Dermis blood vessel endothelial cell (primary cell): ENCODE results near the gene ZNF285. TPM values are rescaled to one million over a fixed set of nuclear protein-coding genes. Genes with fewer than 3 reads are reported as not detected.
"Not testable (repeated sequence)": the region's sequence is repeated elsewhere in the genome, so short reads cannot be mapped to it uniquely, and the experiment has no call there.

Experiments
- DNase-seq: peaks from one replicate; pipeline ENCODE4 v3.0.0; 2010
- total RNA-seq: library from RNA; depleted of rRNA; stranded (reverse); fragments of >200 nt; gene quantifications from 2 replicates; pipeline ENCODE4 v1.2.3, GENCODE V29; 2014

Gene ZNF285
- 3.2 and 5.8 TPM in 2 replicates for total RNA-seq

- peak; percentile 98 for DNase-seq
Measured at GRCh38 chr19:44401139-44402115, at the start of gene ZNF285. ZNF285 (minus strand) TSS chr19:44401608; CDS start chr19:44397213, 4,395 bp downstream.

DNA sequence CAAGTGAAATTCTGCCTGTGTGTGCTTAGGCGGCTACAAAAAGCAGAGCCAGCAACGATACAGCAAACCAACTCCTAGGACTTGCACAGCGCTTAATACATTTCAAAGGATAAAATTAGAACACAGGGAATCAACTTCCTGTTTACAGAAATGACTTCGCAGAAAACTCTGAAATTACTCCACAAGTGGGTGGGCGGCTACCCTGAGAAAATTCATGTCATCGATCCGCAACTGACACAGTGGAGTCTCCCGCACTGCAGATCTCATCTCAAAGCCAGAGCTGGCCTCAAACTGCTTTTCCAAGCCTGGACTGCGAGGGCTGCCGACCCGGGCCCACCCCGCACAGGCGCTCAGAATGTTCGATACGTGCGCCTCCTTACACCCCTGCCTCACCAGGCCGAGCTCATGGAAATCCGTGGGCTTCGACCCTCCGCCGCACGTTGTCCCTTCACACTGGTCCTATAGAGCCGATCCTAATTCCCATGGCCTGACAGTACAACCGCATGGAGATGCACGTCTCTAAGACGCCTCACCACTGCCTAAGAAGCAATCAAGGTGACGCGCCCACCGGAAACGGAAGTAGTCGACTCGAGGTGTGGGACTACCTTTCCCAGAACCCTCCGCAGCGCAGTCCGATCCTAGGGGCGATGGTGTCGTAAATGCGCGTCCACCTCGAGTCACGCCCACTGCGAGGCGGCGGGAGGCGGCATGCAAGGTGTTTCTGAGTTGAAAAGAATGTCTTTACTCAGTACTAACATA lies 46.7 kb upstream of the ZNF285 start, which contains the start of gene ZNF229:
ZNF229 (minus strand) TSS at position 557 of the 759 bp plus-strand sequence. CDS start 5,625 bp downstream, outside the sequence.
- DNase-seq: peak; percentile 95

- no peak for DNase-seq
Measured at GRCh38 chr19:44438441-44438840, 37.0 kb upstream of the ZNF285 start.

GRCh38 chr19:44435441-44435840 lies 34.0 kb upstream of the ZNF285 start:
- no peak for DNase-seq

- DNase-seq: no peak
Measured at GRCh38 chr19:44430956-44431355, 29.5 kb upstream of the ZNF285 start.

- DNase-seq: not testable (repeated sequence)
Measured at GRCh38 chr19:44415553-44415952, 14.1 kb upstream of the ZNF285 start.

- not testable (repeated sequence) for DNase-seq
Measured at GRCh38 chr19:44389268-44389667, 12.1 kb downstream of the ZNF285 start.

GRCh38 chr19:44374789-44375188 lies 26.6 kb downstream of the ZNF285 start:
- DNase-seq: no peak

DNA sequence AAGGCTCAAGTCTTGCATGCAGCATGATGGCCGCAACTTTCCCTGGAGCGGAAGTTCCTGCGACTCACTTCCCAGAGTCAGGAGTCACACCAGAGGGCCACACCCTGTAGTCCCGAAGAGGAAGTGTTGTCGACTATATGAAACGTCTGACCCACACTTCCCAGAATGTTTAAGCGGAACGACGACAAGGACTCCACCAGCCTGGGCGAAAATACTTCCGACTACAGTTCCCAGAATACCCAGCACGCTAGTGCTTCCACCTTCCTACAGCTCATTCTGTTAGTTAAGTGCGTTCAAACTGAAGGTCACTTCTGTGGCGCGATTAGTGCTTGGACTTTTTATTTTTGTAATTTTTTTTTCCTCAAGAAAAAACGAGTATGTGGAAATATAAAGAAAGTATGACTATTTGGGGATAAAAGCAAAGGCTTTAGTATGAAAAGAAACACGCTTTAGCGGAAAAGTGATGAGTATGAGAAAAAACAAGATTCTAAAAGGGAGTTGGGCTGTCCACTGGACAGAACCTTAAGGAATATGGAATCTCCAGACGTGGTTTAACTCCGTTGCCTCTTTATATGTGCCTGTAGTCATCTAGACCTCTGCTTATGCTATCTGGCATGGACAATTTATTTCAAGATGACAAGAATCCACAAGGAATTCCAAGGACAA lies 29.5 kb downstream of the ZNF285 start:
- no peak for DNase-seq

- DNase-seq: peak; percentile 19
Measured at GRCh38 chr19:44367024-44367423, 34.4 kb downstream of the ZNF285 start.

GRCh38 chr19:44356383-44357111 lies 44.9 kb downstream of the ZNF285 start, which contains the start of gene ZNF112:
ZNF112 (minus strand) TSS chr19:44356680; CDS start chr19:44340539, 16,141 bp downstream.
- DNase-seq: peak; percentile 92

DNA sequence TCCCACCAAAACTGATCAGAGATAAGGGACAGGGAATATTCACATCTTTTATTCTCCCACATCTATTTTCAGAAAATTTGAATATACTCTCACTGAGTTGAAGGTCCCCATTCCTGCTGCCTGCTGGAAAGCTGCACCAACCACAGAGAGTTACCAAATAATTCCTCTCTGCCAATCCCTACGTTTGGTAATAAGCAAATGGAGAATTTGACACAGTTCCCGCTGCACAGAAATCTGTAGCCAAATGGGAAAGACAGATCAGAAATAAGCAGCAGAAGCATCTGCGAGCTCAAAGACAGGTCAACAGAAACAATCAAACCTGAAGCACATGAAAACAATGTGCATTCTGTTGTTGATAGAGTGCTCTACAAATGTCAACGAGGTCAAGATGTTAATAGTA lies 54.9 kb downstream of the ZNF285 start:
- DNase-seq: no peak

DNA sequence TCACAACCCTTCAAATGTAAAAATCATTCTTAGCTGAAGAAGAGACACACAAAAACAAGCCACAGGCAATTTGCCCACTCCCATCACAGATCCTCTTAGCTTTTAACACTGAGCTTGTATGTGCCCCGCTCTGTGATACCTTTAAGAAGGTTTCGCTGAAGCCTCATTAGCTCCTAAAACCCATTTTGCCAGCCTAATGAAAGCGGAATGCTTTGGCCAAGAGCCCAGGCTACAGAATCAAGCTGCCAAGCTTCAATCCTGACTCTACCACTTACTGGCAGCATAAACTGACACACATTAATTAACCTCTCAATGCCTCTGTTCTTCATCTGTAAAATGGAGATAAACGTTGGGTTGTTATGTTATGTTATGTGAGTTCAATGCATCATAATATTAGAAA lies 55.4 kb downstream of the ZNF285 start:
- no peak for DNase-seq

DNA sequence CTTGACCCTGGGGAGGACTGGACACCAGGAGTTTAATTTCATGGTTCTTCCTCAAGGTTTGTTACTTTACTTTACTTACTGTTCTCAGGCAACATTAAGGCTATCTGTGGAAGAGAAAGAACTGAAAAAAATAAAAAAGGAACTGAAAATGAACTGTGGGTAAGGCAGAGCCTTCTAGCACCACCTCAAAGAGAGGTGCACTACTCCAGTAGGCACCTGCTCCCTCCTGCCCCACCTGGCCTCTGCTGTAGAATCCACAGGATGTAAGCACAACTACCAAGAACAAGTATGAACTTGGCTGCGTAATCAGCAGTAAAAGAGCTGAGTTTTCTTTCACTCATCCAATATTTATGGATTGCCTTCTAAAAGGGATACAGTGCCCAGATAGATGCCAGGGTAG lies 57.2 kb downstream of the ZNF285 start:
- DNase-seq: no peak

- no peak for DNase-seq
Measured at GRCh38 chr19:44341794-44342193, 59.6 kb downstream of the ZNF285 start.

DNA sequence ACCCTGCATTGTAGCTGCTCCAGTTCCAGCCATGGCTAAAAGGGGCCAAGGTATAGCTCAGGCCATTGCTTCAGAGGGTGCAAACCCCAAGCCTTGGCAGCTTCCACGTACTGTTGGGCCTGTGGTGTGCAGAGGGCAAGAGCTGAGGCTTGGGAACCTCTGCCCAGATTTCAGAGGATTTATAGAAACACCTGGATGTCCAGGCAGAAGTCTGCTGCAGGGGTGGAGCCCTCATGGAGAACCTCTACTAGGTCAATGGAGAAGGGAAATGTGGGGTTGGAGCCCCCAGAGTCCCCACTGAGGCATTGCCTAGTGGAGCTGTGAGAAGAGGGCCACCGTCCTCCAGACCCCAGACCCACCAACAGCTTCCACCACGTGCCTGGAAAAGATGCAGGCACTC lies 66.8 kb downstream of the ZNF285 start:
- DNase-seq: not testable (repeated sequence)

Other genes with a start within 250 kb of the ZNF285 start
- 11.4 and 19.2 TPM in 2 replicates for gene ZNF226, start 236.5 kb downstream of the ZNF285 start, total RNA-seq
- gene ZNF227, start 189.1 kb downstream of the ZNF285 start, total RNA-seq: 20.0 and 24.3 TPM in 2 replicates
- 1.5 and 1.7 TPM in 2 replicates for gene ZNF233, start 141.7 kb downstream of the ZNF285 start, total RNA-seq
- 7.5 and 9.4 TPM in 2 replicates for gene ZNF235, start 96.6 kb downstream of the ZNF285 start, total RNA-seq
- gene ZNF112, start 44.9 kb downstream of the ZNF285 start, total RNA-seq: 8.3 and 9.9 TPM in 2 replicates
- gene ZNF229, start 46.9 kb upstream of the ZNF285 start, total RNA-seq: 5.9 and 14.6 TPM in 2 replicates
- gene ZNF180, start 98.9 kb upstream of the ZNF285 start, total RNA-seq: 15.4 and 18.0 TPM in 2 replicates
- gene CEACAM20, start 128.1 kb upstream of the ZNF285 start, total RNA-seq: 0.05 TPM in 1 of 2 replicates, not detected in the other
- not detected in 2 replicates for gene IGSF23, start 212.0 kb upstream of the ZNF285 start, total RNA-seq
- gene PVR, start 242.3 kb upstream of the ZNF285 start, total RNA-seq: 95.7 and 104 TPM in 2 replicates